ENCODE measurements around the gene BDNF.
"Not testable (repeated sequence)": the region's sequence is repeated elsewhere in the genome, so short reads cannot be mapped to it uniquely, and the experiment has no call there.

Gene BDNF

DNA sequence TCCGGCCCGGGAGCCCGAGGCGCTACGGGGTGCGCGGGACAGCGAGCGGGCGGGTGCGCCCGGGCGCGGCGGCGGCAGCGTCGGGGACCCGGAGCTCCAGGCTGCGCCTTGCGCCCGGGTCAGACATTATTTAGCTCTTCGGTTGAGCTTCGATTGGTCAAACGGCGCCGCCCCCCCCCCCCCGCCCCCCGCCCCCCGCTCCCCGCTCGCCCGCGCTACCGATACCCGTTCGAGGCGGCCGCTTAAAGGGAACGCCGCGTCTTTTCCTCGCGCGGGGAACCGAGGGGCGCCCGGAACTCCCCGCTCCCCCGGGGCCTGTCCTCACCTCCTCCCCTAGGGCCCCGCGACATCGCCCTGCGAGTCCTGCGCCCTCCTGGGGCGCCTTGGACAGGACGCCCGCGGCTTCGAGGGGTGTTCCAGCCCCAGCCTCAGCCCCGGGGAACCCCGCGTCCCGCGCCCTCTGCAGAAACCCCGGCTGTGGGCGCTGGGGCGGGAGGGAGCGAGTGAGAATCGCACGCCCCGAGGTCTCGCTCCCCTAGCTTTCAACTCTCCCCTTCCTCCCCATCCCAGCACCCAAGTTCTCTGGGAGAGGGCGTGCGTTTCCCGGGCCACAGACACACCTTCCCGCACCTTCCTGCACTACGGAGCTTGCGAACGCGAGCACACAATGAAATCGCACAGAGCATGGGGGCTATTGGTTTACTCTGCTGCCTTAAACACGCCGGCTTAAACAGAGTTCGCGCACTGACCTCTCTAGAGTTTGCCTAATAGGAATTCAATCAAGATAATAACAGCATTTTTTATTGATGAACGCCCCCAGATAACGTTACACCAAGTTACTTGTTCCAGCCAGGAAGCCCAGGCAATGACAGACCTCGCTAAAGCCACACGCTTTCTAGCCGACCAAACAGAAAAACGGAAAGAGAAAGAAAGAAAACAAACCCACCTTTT lies at the start of gene BDNF:
TSS of gene BDNF (minus strand) at position 105 of the 951 bp plus-strand sequence. CDS start 41,891 bp downstream, outside the sequence.
- H3K9me3 Mint-ChIP-seq: no peaks in the 10 kb centered on the region
- H3K4me3 Mint-ChIP-seq: peak within 1 kb of the TSS; percentile 80
- H3K4me1 Mint-ChIP-seq (ENCODE audit: low read depth): peaks cover 25% of the 10 kb centered on the region
- H3K27me3 Mint-ChIP-seq: peaks cover 77% of the 10 kb centered on the region
- H3K27ac Mint-ChIP-seq: no peak within 1 kb of the TSS
- H3K36me3 Mint-ChIP-seq (ENCODE audit: low read depth): no peaks in the 10 kb centered on the region

DNA sequence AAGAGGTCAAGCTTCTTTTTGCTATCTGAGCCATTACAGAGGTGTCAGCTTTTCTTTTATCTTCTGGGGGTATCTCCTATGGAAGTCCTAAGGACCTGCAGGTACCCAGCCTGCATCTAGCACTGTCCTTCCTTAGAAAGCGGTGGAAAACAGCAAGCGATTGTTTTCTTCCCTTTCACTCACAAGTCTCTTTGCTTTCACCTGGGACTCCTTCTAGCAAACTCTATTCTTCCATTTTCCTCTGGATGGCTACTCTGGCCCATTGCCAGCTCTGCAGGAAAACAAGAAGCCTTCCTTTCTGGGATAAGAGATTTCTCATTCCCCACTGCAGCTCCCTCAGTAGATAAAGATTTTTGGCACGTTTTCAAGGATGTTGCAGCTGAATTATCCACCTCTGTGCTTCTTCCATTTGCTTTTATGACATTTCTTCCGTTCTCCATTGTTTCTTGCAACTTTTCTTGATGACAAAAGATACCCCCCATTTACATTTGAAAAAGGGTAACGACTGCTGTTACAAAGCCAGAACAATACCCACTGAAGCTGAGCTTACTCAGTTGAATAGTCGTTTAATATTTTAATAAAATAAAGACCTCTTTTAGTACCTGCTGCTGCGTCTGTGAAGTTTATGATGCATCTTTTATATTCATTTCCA lies 40.2 kb upstream of the BDNF start:
- no peak overlapping the region for H3K4me3 Mint-ChIP-seq
- H3K27ac Mint-ChIP-seq: no peak overlapping the region
- H3K9me3 Mint-ChIP-seq: no peaks in the 10 kb centered on the region
- no peaks in the 10 kb centered on the region for H3K4me1 Mint-ChIP-seq (ENCODE audit: low read depth)
- H3K36me3 Mint-ChIP-seq (ENCODE audit: low read depth): no peaks in the 10 kb centered on the region
- peaks cover 5% of the 10 kb centered on the region for H3K27me3 Mint-ChIP-seq

DNA sequence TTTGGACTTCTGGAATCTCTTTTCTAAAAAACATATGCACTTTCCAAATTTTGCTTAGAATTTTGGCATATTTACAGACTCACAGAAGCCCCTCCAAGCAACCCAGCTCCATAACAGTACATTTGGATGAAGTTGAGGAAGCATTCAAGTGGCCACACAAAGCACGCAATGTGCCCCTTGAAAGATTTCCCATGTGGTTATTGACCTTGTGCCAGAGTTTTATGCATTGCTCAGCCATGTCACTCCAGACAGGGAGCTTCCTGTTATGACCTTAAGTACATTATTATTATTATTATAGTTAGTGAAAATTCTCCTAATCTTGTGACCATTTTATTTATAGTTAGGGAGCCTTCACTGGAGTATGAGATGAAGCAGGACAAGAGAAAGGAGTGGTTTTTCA lies 35.0 kb upstream of the BDNF start:
- Mint-ChIP-seq H3K4me3 (no peak overlapping the region), H3K36me3 (ENCODE audit: low read depth) (no peaks in the 10 kb centered on the region), H3K27me3 (no peaks in the 10 kb centered on the region), H3K4me1 (ENCODE audit: low read depth) (no peaks in the 10 kb centered on the region), H3K27ac (no peak overlapping the region), H3K9me3 (no peaks in the 10 kb centered on the region)

DNA sequence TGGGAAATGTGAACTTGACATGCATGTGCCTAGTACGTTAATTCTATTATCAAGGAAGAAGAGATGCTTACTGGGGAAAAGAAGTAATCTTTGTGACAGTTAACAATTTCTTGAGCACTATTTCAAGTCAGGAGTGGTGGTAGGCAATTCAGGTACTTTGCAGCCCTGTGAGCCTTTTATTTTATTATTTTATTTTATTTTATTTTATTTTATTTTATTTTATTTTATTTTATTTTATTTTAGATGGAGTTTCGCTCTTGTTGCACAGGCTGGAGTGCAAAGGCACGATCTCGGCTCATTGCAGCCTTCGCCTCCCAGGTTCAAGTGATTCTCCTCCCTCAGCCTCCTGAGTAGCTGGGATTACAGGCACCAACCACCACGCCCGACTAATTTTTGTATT lies 31.5 kb upstream of the BDNF start:
- not testable (repeated sequence) for H3K9me3 Mint-ChIP-seq; H3K4me1 Mint-ChIP-seq (ENCODE audit: low read depth); H3K36me3 Mint-ChIP-seq (ENCODE audit: low read depth); H3K27me3 Mint-ChIP-seq; H3K4me3 Mint-ChIP-seq; H3K27ac Mint-ChIP-seq

DNA sequence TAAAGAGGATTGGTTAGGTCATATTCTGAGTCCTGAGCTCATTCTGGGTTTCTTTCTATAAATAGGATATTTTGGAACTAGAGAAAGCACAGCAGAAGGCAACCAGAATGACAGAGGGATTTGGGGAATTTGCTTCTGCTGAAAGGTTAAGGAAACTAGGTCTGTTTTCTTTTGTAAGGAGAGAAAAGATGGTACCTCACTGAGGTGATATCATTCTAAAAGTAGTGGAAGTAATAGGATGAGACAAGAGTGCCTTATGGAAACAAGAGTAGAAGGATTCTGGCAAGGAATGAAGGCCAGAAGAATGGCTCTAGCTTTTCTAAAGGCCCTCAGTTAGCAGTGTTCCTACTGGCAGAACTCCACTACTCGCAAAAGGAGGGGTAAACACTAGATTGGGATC lies 26.7 kb upstream of the BDNF start:
- Mint-ChIP-seq H3K36me3 (ENCODE audit: low read depth) (no peaks in the 10 kb centered on the region), H3K27me3 (peaks cover 31% of the 10 kb centered on the region), H3K4me1 (ENCODE audit: low read depth) (peaks cover 4% of the 10 kb centered on the region), H3K4me3 (no peak overlapping the region), H3K9me3 (no peaks in the 10 kb centered on the region), H3K27ac (no peak overlapping the region)

DNA sequence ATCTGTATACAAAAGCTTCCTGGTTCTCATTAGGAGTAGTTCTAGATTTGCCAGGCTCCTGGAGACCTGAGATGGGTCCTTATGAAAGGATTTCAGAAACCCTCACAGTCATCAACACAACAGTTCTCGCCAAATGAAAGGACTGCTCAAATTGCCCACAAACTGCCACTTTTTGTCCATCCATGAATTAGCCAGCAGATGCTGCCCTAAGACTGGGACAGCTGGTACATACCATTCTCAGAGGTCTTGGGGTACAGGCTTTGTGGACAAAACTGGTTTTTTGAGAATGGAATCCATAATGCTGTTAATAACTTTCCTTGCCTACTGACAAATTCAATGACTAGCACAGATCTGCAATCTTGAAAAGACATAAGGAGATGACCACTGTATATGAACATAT lies 23.4 kb upstream of the BDNF start:
- peaks cover 5% of the 10 kb centered on the region for H3K4me1 Mint-ChIP-seq (ENCODE audit: low read depth)
- H3K27me3 Mint-ChIP-seq: peaks cover 56% of the 10 kb centered on the region
- peaks cover 4% of the 10 kb centered on the region for H3K36me3 Mint-ChIP-seq (ENCODE audit: low read depth)
- H3K27ac Mint-ChIP-seq: no peak overlapping the region
- H3K4me3 Mint-ChIP-seq: no peak overlapping the region
- H3K9me3 Mint-ChIP-seq: peaks cover 11% of the 10 kb centered on the region

DNA sequence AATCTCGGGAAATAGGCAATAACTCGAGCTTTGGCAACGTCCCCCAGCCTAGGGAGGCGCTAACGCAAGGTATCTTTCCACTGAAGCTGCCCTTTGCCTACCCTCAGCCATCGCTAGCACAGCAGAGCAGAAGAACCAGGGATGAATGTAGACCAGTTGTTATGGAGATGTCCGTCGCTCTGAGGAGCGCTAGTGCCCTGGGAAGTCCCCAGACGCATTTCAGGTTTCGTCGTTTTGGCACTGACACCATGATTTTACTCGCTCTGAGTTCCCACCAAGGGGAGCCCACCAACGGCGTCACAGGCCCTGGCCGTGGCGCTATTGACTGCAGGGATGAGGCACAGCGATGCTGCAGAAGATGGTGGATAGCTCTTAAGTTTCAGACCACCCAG lies 22.7 kb upstream of the BDNF start:
- peaks cover 11% of the 10 kb centered on the region for H3K9me3 Mint-ChIP-seq
- H3K27me3 Mint-ChIP-seq: peaks cover 61% of the 10 kb centered on the region
- H3K4me1 Mint-ChIP-seq (ENCODE audit: low read depth): peaks cover 8% of the 10 kb centered on the region
- H3K36me3 Mint-ChIP-seq (ENCODE audit: low read depth): peaks cover 4% of the 10 kb centered on the region
- H3K4me3 Mint-ChIP-seq: no peak overlapping the region
- no peak overlapping the region for H3K27ac Mint-ChIP-seq

DNA sequence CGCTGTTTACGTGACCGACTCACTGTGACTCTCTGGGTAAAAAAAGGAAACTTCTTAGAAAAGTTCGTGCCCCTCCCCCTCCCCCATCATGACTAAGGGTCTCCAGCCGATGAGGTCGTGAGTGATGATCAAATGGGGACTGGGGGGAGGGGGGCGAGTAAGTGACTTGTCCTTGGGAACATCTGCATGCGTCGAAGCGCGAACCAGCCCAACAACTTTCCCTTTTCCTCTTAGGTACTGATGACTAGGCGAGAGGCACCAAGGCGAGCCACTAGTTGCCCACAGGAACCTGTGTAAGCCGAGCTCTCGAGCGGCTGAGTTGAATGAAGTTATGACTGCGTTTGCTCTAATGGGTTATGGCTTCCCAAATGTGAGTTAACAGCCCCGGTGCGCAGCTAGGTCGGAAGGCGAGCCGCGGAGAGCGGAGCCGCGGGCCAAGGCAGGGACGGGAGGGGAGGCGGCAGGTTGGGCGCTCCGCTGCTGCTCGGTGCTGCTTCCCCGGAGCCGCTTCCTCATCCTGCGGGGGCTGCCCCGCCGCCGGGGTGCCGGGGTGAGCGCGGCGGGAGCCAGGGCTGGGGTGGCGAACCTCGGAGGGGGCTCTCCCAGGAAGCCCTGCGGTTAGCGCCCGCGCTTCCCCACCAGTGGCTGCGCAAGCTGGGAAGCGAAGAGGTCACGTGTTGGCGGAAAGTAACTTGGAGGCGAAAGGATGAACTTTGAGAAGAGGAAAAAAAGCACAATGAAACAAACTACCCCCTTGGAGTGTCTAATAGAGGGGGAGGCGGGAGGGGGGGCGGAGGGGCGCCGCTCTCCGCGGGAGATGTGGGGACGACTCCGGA lies 22.1 kb upstream of the BDNF start:
- no peak overlapping the region for H3K27ac Mint-ChIP-seq
- H3K36me3 Mint-ChIP-seq (ENCODE audit: low read depth): peaks cover 4% of the 10 kb centered on the region
- peak overlapping the region; percentile 55 for H3K4me3 Mint-ChIP-seq
- H3K4me1 Mint-ChIP-seq (ENCODE audit: low read depth): peaks cover 8% of the 10 kb centered on the region
- H3K9me3 Mint-ChIP-seq: peaks cover 11% of the 10 kb centered on the region
- H3K27me3 Mint-ChIP-seq: peaks cover 68% of the 10 kb centered on the region

DNA sequence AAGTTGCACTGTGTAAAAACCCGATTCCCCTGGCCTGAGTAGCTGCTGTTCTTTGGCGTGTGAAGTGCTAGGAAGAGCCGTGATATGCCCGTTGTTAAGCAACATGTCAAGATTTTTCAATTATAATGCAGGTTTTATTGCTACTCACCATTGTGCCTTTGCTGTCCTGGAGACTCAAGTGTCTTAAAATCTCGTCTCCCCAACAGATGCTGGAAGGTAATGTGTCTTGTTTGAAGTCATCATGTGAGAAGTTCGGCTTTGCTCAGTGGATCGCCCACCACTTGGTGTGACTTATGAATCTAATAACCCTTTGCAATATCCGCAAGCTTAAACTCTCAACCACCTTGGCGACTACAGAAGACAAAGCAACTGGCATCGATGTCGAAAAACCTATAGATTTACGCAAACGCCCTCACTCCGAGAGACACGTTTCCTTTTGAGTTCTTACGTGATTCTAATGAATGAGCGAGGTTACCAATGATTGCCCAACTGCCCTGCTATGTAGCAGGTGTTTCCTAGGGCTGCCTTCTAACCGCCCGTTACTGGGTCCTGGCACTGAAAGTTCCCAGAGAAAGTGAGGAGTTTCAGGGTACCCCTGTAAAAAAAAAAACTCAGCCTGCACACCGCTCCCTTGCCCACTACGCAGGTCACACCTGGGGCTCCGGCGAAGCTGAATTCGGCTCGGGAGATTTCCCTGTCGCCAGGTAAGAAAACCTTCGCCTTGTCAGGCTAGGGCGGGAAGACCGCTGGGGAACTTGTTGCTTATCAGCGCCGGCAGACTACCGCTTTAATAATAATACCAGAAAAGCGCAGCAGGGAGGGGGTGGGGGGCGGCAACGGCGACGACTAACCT lies 21.2 kb upstream of the BDNF start:
- peaks cover 11% of the 10 kb centered on the region for H3K9me3 Mint-ChIP-seq
- H3K4me1 Mint-ChIP-seq (ENCODE audit: low read depth): peaks cover 8% of the 10 kb centered on the region
- peaks cover 4% of the 10 kb centered on the region for H3K36me3 Mint-ChIP-seq (ENCODE audit: low read depth)
- peak overlapping the region; percentile 59 for H3K27ac Mint-ChIP-seq
- peaks cover 75% of the 10 kb centered on the region for H3K27me3 Mint-ChIP-seq
- no peak overlapping the region for H3K4me3 Mint-ChIP-seq

DNA sequence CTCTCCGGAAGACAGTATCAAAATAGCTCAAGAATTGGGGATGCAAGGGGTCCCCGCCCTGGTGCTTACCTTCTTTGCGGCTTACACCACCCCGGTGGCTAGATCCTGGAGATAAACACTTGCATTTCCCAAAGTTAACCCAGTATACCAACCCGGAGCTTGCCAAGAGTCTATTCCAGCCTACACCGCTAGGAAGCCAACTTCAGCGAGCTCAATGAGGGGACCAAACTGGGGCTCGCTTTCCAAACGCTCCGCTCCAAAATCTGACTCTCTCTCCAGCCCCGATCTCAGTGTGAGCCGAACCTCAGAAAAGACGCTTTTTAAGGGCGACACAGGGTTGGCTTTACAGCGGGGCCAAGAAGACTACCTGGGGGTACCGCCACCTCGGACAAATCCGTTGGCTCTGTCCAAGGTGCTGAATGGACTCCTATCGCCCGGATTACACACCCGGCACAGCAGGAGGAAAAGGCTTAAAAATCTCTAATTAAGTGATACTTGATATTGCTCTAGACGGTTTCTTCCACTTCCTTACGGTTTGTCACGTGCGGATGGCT lies 20.1 kb upstream of the BDNF start:
- no peak overlapping the region for H3K27ac Mint-ChIP-seq
- H3K9me3 Mint-ChIP-seq: peaks cover 11% of the 10 kb centered on the region
- H3K27me3 Mint-ChIP-seq: peaks cover 80% of the 10 kb centered on the region
- no peak overlapping the region for H3K4me3 Mint-ChIP-seq
- peaks cover 8% of the 10 kb centered on the region for H3K4me1 Mint-ChIP-seq (ENCODE audit: low read depth)
- peaks cover 4% of the 10 kb centered on the region for H3K36me3 Mint-ChIP-seq (ENCODE audit: low read depth)

DNA sequence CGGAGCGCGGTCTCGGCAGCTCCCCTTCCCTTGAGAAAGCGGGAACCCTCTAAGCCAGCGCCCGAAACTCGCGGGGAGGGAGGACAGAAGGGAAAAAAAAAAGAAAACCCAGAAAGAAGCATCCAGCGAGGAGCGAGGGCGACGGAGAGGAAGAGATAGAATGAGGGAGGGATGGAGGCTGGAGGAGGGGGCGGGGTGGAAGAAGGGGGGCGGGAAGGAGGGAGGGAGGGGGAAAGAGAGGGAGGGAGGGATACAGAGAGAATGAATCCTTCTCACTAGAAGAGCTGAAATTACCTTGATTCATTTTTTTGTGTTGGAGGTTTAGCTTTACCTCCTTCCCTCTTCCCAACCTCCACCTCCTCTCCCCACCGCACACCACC lies 19.3 kb upstream of the BDNF start:
- H3K36me3 Mint-ChIP-seq (ENCODE audit: low read depth): peaks cover 4% of the 10 kb centered on the region
- H3K4me1 Mint-ChIP-seq (ENCODE audit: low read depth): peaks cover 8% of the 10 kb centered on the region
- no peak overlapping the region for H3K4me3 Mint-ChIP-seq
- peaks cover 11% of the 10 kb centered on the region for H3K9me3 Mint-ChIP-seq
- peaks cover 83% of the 10 kb centered on the region for H3K27me3 Mint-ChIP-seq
- H3K27ac Mint-ChIP-seq: no peak overlapping the region

DNA sequence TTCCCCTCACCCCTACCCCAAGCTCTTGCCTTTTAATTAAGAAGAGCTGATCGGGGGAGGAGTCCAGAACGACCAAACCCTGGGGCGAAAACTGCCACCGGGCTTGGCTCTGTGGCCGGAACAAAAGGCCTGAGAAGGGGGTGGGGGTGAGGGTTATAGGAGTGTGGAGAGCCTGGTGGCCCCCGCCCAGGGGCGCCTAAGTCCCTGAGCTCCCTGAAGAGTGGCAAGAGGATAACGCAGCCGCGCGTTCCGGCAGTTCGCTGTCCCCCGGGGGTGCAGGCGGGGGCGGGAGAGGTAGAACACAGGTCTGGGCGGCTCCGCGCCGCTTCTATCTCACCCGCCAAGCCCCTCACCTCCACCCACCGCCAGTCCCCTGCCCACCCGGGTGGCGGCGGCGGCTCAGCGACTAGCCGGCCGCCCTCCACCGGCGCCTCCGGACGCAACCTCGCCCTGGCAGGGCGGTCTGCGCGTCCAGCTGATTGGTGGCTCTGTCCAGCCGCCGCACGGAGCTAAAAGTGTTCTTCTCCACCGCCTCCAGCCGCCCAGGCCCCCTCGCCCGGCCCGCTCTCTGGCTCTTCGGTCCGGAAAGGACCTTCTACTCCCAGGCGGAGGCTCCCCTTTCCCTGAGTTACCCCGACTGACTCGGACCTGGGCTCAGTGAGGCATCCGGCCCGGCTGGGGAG lies 18.7 kb upstream of the BDNF start:
- peaks cover 81% of the 10 kb centered on the region for H3K27me3 Mint-ChIP-seq
- H3K4me3 Mint-ChIP-seq: peak overlapping the region; percentile 54
- peaks cover 11% of the 10 kb centered on the region for H3K9me3 Mint-ChIP-seq
- H3K36me3 Mint-ChIP-seq (ENCODE audit: low read depth): peaks cover 4% of the 10 kb centered on the region
- no peak overlapping the region for H3K27ac Mint-ChIP-seq
- peaks cover 8% of the 10 kb centered on the region for H3K4me1 Mint-ChIP-seq (ENCODE audit: low read depth)

DNA sequence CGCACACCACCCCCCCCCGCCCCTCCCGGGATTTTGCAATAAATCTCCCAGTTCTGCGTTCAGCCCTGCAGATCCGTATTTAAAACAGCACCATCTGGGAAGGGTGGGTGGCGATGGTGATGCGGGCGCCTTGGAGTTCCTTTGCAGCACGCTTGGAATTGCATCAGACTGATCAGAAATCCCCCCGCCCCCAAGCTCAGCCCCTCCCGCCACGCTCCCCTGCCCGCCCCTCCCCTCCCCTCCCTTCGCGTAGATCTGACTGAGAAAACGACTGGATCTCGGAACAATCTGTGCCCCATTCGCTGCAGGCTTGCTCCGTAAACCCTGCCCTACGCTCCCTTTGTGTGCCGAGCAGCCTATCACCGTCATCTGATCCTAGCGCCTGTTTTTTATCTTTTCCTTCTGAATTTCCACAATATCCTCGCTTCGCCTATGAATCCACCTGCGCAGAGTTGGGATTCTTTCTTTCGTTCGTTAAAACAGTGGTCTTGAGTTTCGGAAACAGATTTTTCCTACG lies 18.1 kb upstream of the BDNF start:
- H3K9me3 Mint-ChIP-seq: peaks cover 11% of the 10 kb centered on the region
- H3K4me1 Mint-ChIP-seq (ENCODE audit: low read depth): peaks cover 8% of the 10 kb centered on the region
- peaks cover 4% of the 10 kb centered on the region for H3K36me3 Mint-ChIP-seq (ENCODE audit: low read depth)
- peaks cover 76% of the 10 kb centered on the region for H3K27me3 Mint-ChIP-seq
- peak overlapping the region; percentile 54 for H3K4me3 Mint-ChIP-seq
- no peak overlapping the region for H3K27ac Mint-ChIP-seq

Measured in stimulated activated naive CD8-positive, alpha-beta T cell treated with anti-CD3 and anti-CD28 coated beads, Interleukin-15, Interleukin-2, amounts not matched to agents 100 ng/mL and 50 ng/mL, for 24 hours (primary cell).